ENCODE results near the gene UMAD1.
"Not testable (repeated sequence)": the region's sequence is repeated elsewhere in the genome, so short reads cannot be mapped to it uniquely, and the experiment has no call there.

Gene UMAD1

GRCh38 chr7:7653593-7654187 is 13.1 kb downstream of the UMAD1 start:
- no peak for DNase-seq

GRCh38 chr7:7654964-7655715 is 14.6 kb downstream of the UMAD1 start:
- no peak for DNase-seq

GRCh38 chr7:7656459-7656858 is 15.9 kb downstream of the UMAD1 start:
- DNase-seq = not testable (repeated sequence)

- DNase-seq = no peak
Observed at GRCh38 chr7:7662527-7662926, 22.0 kb downstream of the UMAD1 start.

- DNase-seq = no peak
Observed at GRCh38 chr7:7664291-7664690, 23.7 kb downstream of the UMAD1 start.

- no peak for DNase-seq
Observed at GRCh38 chr7:7665031-7665430, 24.5 kb downstream of the UMAD1 start.

- DNase-seq = no peak
Observed at GRCh38 chr7:7667187-7667586, 26.6 kb downstream of the UMAD1 start.

- no peak for DNase-seq
Observed at GRCh38 chr7:7668706-7669105, 28.2 kb downstream of the UMAD1 start.

GRCh38 chr7:7670490-7670889 is 29.9 kb downstream of the UMAD1 start:
- no peak for DNase-seq

- DNase-seq = no peak
Observed at GRCh38 chr7:7671361-7671760, 30.8 kb downstream of the UMAD1 start.

- no peak for DNase-seq
Observed at GRCh38 chr7:7672545-7673239, 32.1 kb downstream of the UMAD1 start.

- no peak for DNase-seq
Observed at GRCh38 chr7:7673240-7673550, 32.6 kb downstream of the UMAD1 start.

- DNase-seq = no peak
Observed at GRCh38 chr7:7675686-7676085, 35.1 kb downstream of the UMAD1 start.

GRCh38 chr7:7679640-7680039 is 39.1 kb downstream of the UMAD1 start:
- not testable (repeated sequence) for DNase-seq

- DNase-seq = peak; percentile 77
Observed at GRCh38 chr7:7681191-7681935, 40.8 kb downstream of the UMAD1 start.

- DNase-seq = no peak
Observed at GRCh38 chr7:7681936-7682329, 41.4 kb downstream of the UMAD1 start.

- no peak for DNase-seq
Observed at GRCh38 chr7:7682861-7683260, 42.3 kb downstream of the UMAD1 start.

GRCh38 chr7:7686811-7687508 is 46.4 kb downstream of the UMAD1 start:
- DNase-seq = no peak

GRCh38 chr7:7687800-7688199 is 47.2 kb downstream of the UMAD1 start:
- DNase-seq = no peak

GRCh38 chr7:7688310-7688709 is 47.8 kb downstream of the UMAD1 start:
- no peak for DNase-seq

- no peak for DNase-seq
Observed at GRCh38 chr7:7688956-7689355, 48.4 kb downstream of the UMAD1 start.

- DNase-seq = no peak
Observed at GRCh38 chr7:7693881-7694280, 53.3 kb downstream of the UMAD1 start.

- DNase-seq = no peak
Observed at GRCh38 chr7:7694542-7694941, 54.0 kb downstream of the UMAD1 start.
